SIG-M5 (cell line): Measurements from ENCODE around the gene MBD5.

Source experiments
- DNase-seq: peaks from one replicate; lab custom pipeline; 2025; lab: John Stamatoyannopoulos, UW

MBD5 gene

GRCh38 chr2:148023861-148024260 is 3.0 kb downstream of the MBD5 start:
- no peak for DNase-seq

GRCh38 chr2:148026573-148026972 is 5.7 kb downstream of the MBD5 start:
- DNase-seq: no peak

- DNase-seq: no peak
Observed at GRCh38 chr2:148027822-148028221, 6.9 kb downstream of the MBD5 start.

DNA sequence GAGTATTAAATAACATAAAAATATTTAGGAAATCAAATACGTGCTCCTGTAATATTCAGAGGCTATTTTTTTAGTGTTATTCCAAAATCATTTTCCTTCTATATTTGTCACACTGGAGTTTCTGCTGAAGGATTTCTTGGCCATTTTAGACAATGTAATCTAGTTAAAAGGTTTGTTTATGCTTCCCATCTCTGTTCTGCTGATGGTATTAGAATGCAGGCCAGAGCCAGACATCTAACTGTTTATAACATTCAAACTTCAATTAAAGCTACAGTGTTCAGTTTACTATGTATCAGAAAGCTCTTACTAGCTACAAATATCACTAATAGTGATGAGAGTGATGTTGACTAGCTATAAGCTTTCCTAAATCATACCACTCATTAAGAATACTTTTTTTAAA is 7.9 kb downstream of the MBD5 start:
- DNase-seq: no peak

- no peak for DNase-seq
Observed at GRCh38 chr2:148031152-148031551, 10.3 kb downstream of the MBD5 start.

DNA sequence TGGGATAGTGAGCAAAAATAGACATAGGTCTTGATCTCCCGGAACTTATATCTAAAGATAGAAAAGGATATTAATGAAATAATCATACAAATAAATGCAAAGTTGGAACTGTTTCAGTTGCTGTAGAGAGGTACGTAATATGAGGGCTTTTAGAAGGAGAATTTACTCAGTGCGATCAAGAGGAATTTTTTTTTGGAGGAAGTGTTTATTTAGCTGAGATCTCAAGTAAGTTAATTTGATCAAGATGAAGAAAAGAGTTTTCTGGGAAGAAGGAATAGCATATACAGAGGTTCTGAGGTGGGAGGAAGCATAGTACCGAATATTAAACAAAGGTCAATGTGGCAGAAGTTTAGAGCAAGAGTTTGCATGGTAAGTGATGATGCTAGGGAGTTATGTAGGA is 11.3 kb downstream of the MBD5 start:
- no peak for DNase-seq

DNA sequence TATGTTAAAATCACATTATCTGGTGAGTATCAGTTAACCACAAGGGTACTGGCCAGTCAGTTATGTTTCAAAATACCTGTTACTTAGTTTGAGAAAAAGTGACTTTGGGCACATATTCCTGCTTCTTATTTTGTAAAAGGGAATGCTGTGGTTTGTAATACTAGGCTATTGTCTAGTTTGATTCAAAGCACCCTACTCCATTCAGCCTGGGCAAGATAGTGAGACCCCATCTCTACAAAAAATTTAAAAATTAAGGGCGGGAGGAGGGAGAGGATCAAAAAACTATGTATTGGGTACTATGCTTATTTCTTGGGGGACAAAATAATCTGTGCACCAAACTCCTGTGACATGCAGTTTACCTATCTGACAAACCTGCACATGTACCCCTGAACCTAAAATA is 18.9 kb downstream of the MBD5 start:
- DNase-seq: no peak

DNA sequence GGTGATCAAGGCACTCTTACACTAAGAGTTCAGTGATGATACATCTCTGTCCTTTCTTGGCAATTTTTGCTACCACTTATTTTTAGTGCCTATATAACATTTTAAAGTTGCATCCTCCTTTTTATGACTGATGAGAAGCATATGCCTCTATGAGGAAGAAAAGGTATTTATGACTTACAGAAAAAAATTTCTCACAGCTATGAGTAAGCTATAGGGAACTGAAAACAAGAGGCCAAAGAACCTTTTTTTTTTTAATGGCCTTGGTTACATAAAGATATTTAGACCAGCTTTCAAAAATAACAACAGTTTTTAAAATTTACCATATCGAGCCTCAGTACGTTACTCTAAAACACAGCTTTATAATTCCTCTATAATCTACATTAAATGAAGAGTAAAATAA is 21.3 kb downstream of the MBD5 start:
- DNase-seq: peak; percentile 21

DNA sequence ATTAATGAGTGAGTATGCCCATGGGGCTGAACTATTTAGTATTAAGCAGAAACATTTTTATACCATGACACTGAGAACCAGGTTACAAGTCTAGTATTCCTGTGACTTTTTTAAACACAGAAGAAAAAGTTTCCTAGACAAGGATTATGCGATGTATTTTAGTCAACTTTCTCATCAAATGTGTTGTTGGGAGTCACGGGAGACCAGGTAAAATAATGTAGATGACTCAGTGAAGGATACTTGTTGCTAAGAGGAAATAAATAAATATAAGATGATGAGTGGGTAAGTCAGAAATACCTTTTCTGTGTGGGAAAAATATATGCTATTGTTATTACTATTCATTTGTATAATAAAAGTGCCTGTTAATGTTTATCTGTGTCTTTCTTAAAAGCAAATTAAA is 23.4 kb downstream of the MBD5 start:
- no peak for DNase-seq

- no peak for DNase-seq
Observed at GRCh38 chr2:148046802-148047201, 25.9 kb downstream of the MBD5 start.

- DNase-seq: no peak
Observed at GRCh38 chr2:148048475-148049221, 27.8 kb downstream of the MBD5 start.

- no peak for DNase-seq
Observed at GRCh38 chr2:148049284-148049683, 28.4 kb downstream of the MBD5 start.

DNA sequence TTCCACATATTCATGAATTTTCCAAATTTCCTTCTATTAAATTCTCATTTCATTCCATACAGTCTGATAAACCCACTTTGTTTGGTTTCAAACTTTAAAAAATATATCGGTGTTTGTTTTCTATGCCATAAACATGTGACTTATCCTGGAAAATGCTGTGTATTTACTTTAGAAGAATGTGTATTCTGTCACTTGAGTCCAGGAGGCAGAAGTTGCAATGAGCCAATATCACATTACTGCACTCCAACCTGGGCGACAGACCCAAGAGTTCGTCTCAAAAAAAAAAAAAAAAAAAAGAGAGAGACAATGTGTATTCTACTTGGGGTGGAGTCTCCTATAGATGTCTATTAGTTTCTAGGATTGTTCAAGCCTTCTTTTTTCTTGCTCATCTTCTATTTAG is 31.8 kb downstream of the MBD5 start:
- DNase-seq: no peak

DNA sequence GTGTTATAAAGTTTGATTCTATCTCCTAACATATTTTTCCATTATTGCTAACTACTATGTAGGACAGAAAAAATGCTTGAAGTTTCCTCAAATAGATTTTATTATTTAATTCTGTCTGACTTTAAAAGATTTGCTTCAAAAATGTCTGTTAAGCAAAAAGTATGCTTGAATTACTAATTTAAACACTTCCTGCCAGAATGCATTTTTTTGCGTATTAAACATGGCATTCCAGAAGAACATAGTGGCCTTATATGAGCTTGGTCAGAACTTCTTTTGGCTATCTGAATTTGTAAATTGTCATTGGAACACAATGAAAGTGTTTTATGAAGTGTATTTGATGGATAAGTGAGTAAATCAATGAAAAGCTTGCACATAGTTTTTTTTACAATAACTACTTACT is 37.8 kb downstream of the MBD5 start:
- DNase-seq: no peak

DNA sequence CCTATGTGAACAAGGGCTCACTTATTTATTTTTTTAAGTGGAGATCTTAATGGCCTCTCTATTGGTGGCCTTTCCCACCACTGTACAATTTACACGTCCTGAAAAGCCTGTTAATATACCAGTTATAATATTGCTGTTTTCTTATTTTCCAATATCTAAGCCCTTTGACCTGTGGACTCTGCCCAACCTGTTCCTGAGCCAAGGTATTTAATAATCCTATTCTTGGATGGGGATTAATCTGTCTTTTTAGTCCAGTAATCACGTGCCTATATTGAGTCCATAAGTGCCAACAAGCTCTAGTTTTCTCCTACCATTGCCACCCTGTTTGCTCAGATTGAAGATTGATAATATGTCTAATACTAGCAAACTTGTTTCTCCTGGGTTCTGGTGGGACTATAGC is 42.7 kb downstream of the MBD5 start:
- no peak for DNase-seq

- no peak for DNase-seq
Observed at GRCh38 chr2:148065936-148066335, 45.0 kb downstream of the MBD5 start.

GRCh38 chr2:148067801-148068200 is 46.9 kb downstream of the MBD5 start:
- DNase-seq: no peak

DNA sequence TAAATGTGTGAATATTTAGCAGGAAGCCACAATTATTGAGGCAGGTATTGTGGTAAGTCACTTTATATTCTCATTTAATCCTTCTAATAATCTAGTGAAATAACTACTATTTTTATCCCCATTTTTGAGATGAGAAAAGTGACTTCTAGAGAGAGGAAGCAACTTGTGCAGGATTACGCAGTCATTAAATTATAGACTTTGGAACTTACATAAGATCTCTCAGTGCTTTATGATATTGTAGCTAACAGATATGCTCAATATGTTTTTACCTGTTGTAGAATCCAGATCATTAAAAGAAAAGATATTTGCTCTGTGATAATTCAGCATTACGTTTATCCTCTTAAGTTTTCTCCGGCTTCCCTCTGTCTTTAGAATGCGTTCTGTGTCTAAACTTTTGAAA is 50.5 kb downstream of the MBD5 start:
- DNase-seq: no peak

DNA sequence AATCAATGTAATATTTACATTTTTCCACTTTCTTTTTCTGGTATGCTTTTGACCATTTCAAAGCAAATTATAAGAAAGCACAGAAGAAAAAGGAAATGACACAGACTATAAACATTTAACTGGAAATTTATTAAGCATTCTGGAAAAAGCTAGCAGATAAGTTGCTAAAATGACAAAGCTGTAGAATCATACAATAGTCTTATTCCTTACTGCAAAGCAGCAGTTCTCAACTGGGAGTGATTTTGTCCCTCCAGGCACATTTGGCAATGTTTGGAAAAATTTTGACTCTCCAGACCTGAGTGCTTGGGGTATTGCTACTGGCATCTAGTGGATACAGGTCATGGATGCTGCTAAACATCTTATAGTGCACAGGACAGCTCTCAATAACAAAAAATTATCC is 75.1 kb downstream of the MBD5 start:
- DNase-seq: no peak

GRCh38 chr2:148102641-148103040 is 81.8 kb downstream of the MBD5 start:
- DNase-seq: no peak

- DNase-seq: no peak
Observed at GRCh38 chr2:148103946-148104345, 83.1 kb downstream of the MBD5 start.

DNA sequence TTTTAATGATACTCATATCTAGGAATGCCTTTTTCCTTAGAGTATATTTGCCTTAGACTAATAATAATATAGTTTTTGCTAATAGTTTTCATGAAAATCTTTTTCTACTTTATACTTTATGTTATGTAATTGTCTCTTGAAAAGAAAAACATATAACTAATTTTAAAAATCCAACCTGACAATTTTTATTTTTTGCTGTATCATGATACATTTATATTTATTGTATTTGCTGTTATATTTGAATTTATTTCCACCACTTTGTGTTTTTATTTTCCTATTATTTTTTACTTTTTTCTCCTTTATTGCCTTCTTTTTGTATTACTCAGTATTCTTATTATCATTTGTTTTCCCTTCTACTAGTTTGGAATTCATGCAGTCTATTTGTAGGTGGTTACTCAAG is 85.4 kb downstream of the MBD5 start:
- no peak for DNase-seq

DNA sequence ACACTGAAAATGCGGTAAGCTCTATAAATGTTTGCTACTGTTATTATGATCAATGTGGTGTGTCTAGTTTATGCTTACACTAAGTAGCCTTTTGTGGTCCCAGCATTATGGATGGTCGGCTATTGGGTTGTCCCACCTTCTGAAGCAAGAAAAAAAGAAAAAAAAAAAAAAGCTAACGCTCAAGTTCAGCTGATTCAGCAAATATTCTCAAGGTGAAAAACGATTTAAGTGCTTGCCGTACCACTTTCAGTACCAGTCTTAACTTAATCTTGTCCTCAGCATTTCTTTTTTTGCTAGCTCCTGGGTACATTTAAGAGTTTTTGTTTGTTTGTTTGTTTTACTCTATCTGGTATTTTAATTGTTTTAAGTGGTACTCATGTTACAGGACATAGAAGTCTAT is 87.5 kb downstream of the MBD5 start:
- DNase-seq: no peak

- no peak for DNase-seq
Observed at GRCh38 chr2:148110184-148110583, 89.3 kb downstream of the MBD5 start.

- no peak for DNase-seq
Observed at GRCh38 chr2:148122788-148123187, 101.9 kb downstream of the MBD5 start.
